GM21528 (cell line): Measurements from ENCODE around the gene PRKAB2.
"Not testable (repeated sequence)": the region's sequence is repeated elsewhere in the genome, so short reads cannot be mapped to it uniquely, and the experiment has no call there.

Source experiments
- ATAC-seq: cut with Tn5 transposase; IDR thresholded peaks from one replicate; pipeline ENCODE4 v1.9.1; 2021; ENCODE audit warnings: mild to moderate bottlenecking, moderate library complexity; ENCODE audit not compliant: unreplicated experiment, low FRiP score

The PRKAB2 gene

DNA sequence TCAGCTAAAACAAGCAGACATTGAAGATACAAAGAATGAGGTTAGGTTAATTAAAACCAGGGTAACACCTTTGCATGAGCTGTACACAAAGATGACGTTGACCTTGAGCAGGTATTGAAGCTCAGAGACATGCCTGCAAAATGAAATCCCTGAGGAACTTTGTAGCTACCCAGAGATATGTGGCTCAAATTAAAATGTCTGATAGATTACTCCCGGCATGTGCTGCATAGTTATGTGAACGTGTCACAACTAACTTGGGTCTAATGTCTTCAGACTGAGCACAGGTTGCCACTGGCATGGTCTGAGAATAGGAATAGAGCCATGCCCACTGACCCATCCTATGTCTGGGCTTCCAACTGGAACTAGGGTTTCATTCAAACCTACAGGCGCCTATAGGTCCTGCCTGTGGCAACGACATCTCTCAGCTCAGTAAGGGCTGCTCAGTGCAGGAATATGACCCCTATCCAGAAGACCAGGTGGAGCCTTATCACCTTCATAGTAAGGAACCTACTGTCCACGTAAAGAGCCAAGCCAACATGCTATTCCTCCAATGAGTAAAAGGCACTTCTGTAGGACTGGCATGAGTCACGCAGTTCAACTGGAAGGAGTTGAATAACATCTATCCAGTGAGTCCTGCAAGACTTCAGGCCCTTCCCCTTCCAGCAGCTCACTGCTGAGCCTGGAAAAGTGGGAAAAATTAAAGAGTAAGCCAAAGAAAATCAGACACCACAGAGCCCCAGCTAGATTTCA, 60.7 kb downstream of the PRKAB2 start:
- no peak for ATAC-seq

DNA sequence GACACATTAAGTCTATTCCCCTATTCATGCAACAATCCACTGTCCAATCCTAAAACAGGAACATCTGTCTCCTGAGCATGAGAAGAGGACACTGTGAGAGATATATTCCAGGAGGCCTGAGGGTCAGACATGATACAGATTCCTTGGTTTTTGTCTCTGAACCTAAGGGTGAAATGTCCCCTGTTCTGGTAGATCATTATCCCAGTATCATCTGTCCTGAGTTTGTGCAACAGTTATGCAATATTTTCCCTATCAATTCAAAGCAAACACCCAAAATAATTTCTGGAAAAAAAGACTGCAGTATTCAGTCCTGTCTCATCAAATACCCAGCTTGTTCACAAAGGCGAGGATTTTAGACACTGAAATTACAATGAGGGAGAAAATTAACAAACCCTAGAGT, 61.4 kb downstream of the PRKAB2 start:
- ATAC-seq: no peak

DNA sequence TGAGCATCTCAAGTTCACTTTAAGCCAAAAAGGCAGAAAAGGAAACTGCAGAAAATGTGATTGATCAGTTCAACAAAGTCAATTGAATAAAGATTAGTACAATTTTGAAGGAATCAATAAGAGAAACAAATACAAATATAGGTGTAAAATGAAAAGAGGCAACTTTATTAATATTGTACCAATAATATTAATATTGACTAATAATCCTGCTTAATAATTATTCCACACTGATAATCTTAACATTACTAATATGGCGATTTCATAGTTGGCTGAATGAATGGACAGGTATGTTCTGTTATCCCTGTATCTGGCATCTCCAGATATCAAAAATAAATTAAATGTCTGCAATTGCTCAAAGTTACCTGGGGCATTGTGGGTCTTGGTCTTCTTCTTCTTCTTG, 61.8 kb downstream of the PRKAB2 start:
- ATAC-seq: no peak

DNA sequence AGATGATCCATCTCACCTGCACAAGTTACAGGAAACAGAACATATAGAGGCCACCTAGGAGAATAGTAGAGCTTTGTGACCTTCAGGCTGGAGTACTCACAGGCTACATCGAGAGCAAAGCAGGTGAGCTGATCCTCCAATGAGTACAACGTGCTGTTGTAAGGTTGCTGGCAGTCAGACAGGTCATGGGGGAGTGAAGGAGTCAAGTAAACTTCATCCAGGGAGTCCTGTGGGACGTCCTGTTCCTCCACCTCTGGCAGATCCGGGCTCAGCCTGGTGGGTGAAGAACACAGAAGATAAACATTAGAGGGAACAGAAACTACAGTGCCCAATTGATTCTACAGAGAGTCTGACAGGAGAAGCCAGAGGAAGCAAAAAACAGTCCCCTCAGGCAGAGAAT, 62.5 kb downstream of the PRKAB2 start:
- no peak for ATAC-seq

DNA sequence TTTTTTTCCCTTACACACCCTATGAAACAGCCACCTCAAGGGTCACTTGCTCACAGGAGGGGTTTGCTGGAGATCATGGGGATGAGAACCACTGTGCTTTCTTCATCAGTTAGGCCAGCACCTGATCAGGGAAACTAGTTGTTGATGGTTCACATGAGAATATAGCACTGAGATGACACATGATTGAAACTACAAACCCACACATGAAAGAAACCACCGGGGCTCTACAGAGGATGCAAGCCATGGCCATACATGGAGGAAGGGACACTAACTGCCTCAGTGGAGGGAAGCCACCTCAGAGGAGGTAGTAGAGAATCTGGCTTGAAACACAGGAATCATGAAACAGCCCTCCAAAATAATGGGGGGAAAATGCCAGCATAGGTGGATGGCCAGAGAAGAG, 63.2 kb downstream of the PRKAB2 start:
- no peak for ATAC-seq

DNA sequence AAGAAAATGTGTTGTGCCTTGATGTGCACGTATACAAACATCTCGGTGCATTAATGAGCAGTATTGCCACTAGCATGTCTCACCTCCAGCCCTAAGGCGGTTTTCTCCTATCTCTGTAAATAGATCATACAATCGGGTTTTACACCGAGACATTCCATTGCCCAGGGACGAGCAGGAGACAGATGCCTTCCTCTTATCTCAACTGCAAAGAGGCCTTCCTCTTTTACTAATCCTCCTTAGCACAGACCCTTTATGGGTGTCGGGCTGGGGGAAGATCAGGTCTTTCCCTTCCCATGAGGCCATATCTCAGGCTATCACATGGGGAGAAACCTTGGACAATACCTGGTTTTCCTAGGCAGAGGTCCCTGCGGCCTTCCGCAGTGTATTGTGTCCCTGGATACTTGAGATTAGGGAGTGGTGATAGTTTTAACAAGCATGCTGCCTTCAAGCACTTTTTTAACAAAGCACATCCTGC, 65.8 kb downstream of the PRKAB2 start:
- ATAC-seq: not testable (repeated sequence)

DNA sequence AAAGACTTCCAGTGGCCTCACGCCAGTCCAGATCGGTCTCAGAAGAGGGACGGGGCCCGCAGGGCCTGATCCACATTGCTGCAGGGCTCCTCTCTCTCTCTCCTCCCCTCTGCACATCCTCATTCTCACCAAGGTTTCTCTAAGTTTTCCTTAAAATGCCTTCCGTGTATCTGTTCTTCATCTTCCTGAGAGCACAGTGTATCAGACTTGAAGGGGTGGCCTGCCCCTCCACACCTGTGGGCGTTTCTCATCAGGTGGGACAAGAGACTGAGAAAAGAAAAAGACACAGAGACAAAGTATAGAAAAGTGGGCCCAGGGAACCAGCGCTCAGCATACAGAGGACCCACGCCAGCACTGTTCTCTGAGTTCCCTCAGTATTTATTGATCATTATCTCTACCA, 66.4 kb downstream of the PRKAB2 start:
- no peak for ATAC-seq
